PC-3 (cell line): ENCODE measurements around the gene HOXD12.

ENCODE experiments used
- CTCF ChIP-seq: fragments of 300-600 bp; sonication (generic); conservative IDR thresholded peaks from 2 replicates; pipeline ENCODE4 v1.5.1; 2017; ENCODE audit warnings: antibody characterized with exemption, low read depth, mild to moderate bottlenecking, low read length
- EZH2phosphoT487 ChIP-seq: fragments of 300-600 bp; sonication (generic); IDR thresholded peaks from 2 replicates; pipeline ENCODE4 v1.6.1; 2018; ENCODE audit warnings: mild to moderate bottlenecking, antibody characterized with exemption, low read length, borderline replicate concordance

- no peak for TF ChIP-seq CTCF
- TF ChIP-seq EZH2phosphoT487 = no peak
Measured at GRCh38 chr2:176101842-176102241, 2.2 kb downstream of the HOXD12 start.
